ENCODE measurements around the gene ICE2.

ICE2 gene

DNA sequence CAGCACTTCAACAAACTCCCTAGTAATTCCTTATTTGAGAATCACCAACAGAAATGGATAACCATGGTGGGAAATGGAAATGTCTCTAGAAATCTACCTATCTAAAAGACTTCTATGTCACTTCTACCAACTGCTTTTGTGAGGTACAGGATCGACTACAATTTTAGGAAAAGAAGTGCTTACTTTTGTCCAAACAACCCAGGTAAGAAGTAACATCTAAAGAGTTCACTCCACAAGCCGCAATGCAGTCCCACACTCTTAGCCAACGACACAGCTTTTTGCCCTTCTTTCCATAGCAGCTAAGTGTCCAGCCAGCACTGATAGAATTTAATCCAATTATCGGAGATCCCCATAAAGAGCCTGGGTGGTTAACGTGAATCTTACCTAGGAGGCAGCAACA is 109.2 kb downstream of the ICE2 start:
- TF ChIP-seq, protein P1, sequence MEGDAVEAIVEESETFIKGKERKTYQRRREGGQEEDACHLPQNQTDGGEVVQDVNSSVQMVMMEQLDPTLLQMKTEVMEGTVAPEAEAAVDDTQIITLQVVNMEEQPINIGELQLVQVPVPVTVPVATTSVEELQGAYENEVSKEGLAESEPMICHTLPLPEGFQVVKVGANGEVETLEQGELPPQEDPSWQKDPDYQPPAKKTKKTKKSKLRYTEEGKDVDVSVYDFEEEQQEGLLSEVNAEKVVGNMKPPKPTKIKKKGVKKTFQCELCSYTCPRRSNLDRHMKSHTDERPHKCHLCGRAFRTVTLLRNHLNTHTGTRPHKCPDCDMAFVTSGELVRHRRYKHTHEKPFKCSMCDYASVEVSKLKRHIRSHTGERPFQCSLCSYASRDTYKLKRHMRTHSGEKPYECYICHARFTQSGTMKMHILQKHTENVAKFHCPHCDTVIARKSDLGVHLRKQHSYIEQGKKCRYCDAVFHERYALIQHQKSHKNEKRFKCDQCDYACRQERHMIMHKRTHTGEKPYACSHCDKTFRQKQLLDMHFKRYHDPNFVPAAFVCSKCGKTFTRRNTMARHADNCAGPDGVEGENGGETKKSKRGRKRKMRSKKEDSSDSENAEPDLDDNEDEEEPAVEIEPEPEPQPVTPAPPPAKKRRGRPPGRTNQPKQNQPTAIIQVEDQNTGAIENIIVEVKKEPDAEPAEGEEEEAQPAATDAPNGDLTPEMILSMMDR (IDR thresholded peaks at IDR 0.05; ENCODE audit: insufficient read depth, low read depth, low read length, missing control alignments): no peak
- no peak for DNase-seq (ENCODE audit: low read depth)
- no peak overlapping the region for H3K4me3 ChIP-seq (ENCODE audit: low read length)
